ENCODE measurements around the gene TMEM141. TPM values are rescaled to one million over a fixed set of nuclear protein-coding genes. Genes with fewer than 3 reads are reported as not detected.
"Not testable (repeated sequence)": the region's sequence is repeated elsewhere in the genome, so short reads cannot be mapped to it uniquely, and the experiment has no call there.

Gene TMEM141
- total RNA-seq, 2 donors from 2014 or later = 123 to 148 TPM

- H3K36me3 ChIP-seq = no peaks in the 10 kb centered on the region
- no peak overlapping the region for H3K27ac ChIP-seq
- no peaks in the 10 kb centered on the region for H3K27me3 ChIP-seq
- no peak overlapping the region for H3K4me3 ChIP-seq
- H3K4me1 ChIP-seq = peaks cover 0 to 13% of the 10 kb centered on the region in 2 donors
- no peak for DNase-seq (ENCODE audit: low spot score)
- TF ChIP-seq CTCF (IDR thresholded peaks at IDR 0.05) = no peak
- peaks cover 0 to 11% of the 10 kb centered on the region in 2 donors for H3K9me3 ChIP-seq
Observed at GRCh38 chr9:136754059-136754572, 37.0 kb upstream of the TMEM141 start.

- no peak for DNase-seq (ENCODE audit: low spot score)
- no peak for TF ChIP-seq CTCF (IDR thresholded peaks at IDR 0.05)
- Histone ChIP-seq H3K27me3 (no peaks in the 10 kb centered on the region), H3K9me3 (peaks cover 0 to 11% of the 10 kb centered on the region in 2 donors), H3K4me3 (no peak overlapping the region), H3K36me3 (no peaks in the 10 kb centered on the region), H3K4me1 (peaks cover 0 to 7% of the 10 kb centered on the region in 2 donors), H3K27ac (no peak overlapping the region)
Observed at GRCh38 chr9:136754626-136755301, 36.4 kb upstream of the TMEM141 start.

DNA sequence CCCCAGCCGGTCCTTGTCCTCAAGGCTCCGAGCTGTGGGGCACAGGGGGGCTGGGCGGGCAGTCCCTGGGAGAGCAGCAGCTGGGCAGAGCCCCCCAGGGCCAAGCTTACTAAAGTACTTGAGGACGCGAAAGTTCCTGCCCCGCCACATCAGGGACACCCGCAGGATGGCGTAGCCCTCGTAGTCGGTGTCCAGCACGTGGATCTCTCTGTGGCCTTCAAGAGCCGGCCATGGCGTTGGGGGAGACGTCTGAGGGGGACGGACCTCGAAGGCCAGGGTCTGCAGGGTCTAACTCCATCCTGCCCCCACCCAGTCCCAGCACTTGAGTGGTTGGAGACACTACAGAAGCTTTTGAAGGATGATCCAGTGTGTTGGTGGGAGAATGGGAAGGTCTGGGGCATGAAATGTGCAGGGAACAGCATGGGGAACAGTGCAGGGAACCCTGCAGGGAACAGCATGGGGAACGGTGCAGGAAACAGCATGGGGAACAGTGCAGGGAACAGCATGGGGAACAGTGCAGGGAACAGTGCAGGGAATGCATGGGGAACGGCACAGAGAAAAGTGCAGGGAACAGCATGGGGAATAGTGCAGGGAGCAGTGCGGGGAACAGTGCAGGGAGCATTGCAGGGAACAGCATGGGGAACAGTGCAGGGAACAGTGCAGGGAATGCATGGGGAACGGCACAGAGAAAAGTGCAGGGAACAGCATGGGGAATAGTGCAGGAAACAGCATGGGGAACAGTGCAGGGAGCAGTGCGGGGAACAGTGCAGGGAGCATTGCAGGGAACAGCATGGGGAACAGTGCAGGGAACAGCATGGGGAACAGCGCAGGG, 35.6 kb upstream of the TMEM141 start:
- not testable (repeated sequence) for H3K27me3 ChIP-seq; DNase-seq (ENCODE audit: low spot score); H3K4me1 ChIP-seq; H3K4me3 ChIP-seq; H3K27ac ChIP-seq; H3K36me3 ChIP-seq
- H3K9me3 ChIP-seq = peaks cover 0 to 11% of the 10 kb centered on the region in 2 donors

DNA sequence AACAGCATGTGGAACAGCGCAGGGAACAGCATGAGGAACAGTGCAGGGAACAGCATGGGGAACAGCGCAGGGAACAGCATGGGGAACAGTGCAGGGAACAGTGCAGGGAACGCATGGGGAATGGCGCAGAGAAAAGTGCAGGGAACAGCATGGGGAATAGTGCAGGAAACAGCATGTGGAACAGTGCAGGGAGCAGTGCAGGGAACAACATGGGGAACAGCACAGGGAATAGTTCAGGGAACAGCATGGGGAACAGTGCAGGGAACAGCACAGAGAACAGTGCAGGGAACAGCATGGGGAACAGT, 35.1 kb upstream of the TMEM141 start:
- Histone ChIP-seq H3K4me3 (no peak overlapping the region), H3K36me3 (no peaks in the 10 kb centered on the region), H3K27ac (no peak overlapping the region), H3K27me3 (no peaks in the 10 kb centered on the region), H3K4me1 (peaks cover 0 to 11% of the 10 kb centered on the region in 2 donors), H3K9me3 (peaks cover 0 to 11% of the 10 kb centered on the region in 2 donors)
- no peak for DNase-seq (ENCODE audit: low spot score)
- no peak for TF ChIP-seq CTCF (IDR thresholded peaks at IDR 0.05)

DNA sequence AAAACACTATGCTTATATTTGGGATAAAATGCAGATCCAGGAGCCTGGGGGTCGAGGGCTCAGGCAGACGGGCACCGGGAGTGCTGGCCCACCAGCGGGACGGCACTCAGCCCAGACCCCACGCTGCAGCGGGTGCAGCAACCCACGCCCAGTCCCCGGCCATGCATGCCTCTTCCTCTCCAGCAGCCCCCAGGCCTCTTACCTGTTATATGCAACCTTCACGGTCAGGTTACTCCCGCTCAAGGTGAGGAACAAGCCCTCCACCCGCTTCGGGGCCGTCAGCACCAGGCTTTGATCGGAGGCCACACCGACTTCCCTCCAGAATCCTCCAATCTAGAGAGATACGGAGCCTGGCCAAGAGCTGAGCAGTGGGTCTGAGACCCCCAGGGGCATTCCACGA, 34.3 kb upstream of the TMEM141 start:
- no peaks in the 10 kb centered on the region for H3K27me3 ChIP-seq
- H3K27ac ChIP-seq = no peak overlapping the region
- H3K9me3 ChIP-seq = peaks cover 0 to 8% of the 10 kb centered on the region in 2 donors
- no peak overlapping the region for H3K4me3 ChIP-seq
- TF ChIP-seq CTCF (IDR thresholded peaks at IDR 0.05) = no peak
- DNase-seq (ENCODE audit: low spot score) = no peak
- H3K36me3 ChIP-seq = no peaks in the 10 kb centered on the region
- H3K4me1 ChIP-seq = peaks cover 0 to 11% of the 10 kb centered on the region in 2 donors

DNA sequence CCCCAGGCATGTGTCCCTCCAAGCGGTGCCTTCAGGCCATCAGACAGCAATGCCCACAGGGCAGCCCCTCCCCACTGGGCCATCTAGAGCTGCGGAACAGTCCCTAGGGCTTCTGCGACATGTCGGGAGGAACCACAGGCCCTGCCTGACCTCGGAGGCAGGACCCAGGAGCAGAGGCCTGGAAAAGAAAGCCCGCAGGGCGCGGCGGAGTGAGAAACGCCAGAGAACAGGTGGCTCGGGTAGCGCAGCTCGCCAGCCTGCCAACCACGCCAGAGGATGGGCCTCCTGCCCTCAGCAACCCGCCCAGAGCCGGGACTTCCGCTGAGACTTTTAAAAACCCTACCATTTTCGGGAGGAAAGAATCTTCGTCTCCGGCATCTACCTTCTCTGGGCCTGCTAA, 33.8 kb upstream of the TMEM141 start:
- Histone ChIP-seq H3K36me3 (no peaks in the 10 kb centered on the region), H3K27ac (no peak overlapping the region), H3K9me3 (peaks cover 0 to 8% of the 10 kb centered on the region in 2 donors), H3K4me3 (no peak overlapping the region), H3K27me3 (no peaks in the 10 kb centered on the region), H3K4me1 (peaks cover 0 to 11% of the 10 kb centered on the region in 2 donors)
- DNase-seq (ENCODE audit: low spot score) = no peak
- no peak for TF ChIP-seq CTCF (IDR thresholded peaks at IDR 0.05)

All from right atrium auricular region (tissue), 2 donors.